GM10266 (cell line): ENCODE measurements around the gene TREML1.

Source experiments
- DNase-seq: peaks from one replicate; pipeline ENCODE4 v3.0.0; 2012; ENCODE audit errors: extremely low spot score
- CTCF ChIP-seq: IDR thresholded peaks from 2 replicates; pipeline ENCODE4 v1.5.1; 2012; ENCODE audit warnings: mild to moderate bottlenecking, low read depth; ENCODE audit not compliant: control insufficient read depth, insufficient read depth; ENCODE audit errors: missing control alignments

Gene TREML1

GRCh38 chr6:41159415-41160082, 5.4 kb upstream of the TREML1 start:
- no peak for DNase-seq
- TF ChIP-seq CTCF, result no peak

- TF ChIP-seq CTCF, result no peak
- no peak for DNase-seq
These were observed 3.2 kb upstream of the TREML1 start for GRCh38 chr6:41157323-41157722.

- TF ChIP-seq CTCF, result no peak
- DNase-seq, result no peak
These were observed 2.6 kb upstream of the TREML1 start for GRCh38 chr6:41156771-41157170.

- DNase-seq, result no peak
- TF ChIP-seq CTCF, result no peak
These were observed 1.9 kb upstream of the TREML1 start for GRCh38 chr6:41156001-41156400.

GRCh38 chr6:41155132-41155805, 1.1 kb upstream of the TREML1 start:
- no peak for DNase-seq
- TF ChIP-seq CTCF, result no peak

GRCh38 chr6:41153451-41153850, 696 bp downstream of the TREML1 start:
- no peak for DNase-seq
- TF ChIP-seq CTCF, result no peak

GRCh38 chr6:41150671-41151070, 3.5 kb downstream of the TREML1 start:
- no peak for TF ChIP-seq CTCF
- DNase-seq, result no peak
